Prostate gland (tissue), 2 donors: ENCODE results near the gene WDTC1. TPM values are rescaled to one million over a fixed set of nuclear protein-coding genes. Genes with fewer than 3 reads are reported as not detected.

Experiments used
- DNase-seq: peaks from one replicate; pipeline ENCODE4 v3.0.0-alpha.2; 2019; ENCODE audit warnings: low spot score
- H3K27ac ChIP-seq, 2 donors: fragments of 200-600 bp; sonication (generic); 2 replicates each; pipeline ENCODE4 v1.5.1; 2017 to 2019
- H3K27me3 ChIP-seq: fragments of 200-600 bp; sonication (generic); replicated peaks from 2 replicates; pipeline ENCODE4 v1.5.1; 2019; ENCODE audit not compliant: insufficient read depth
- H3K36me3 ChIP-seq, 2 donors: fragments of 200-600 bp; sonication (generic); 1 replicate in 1 of 2; 2 replicates in 1 of 2; pipeline versions ENCODE4 v1.5.1 to v1.8.1; 2017 to 2019
- H3K4me1 ChIP-seq: fragments of 200-600 bp; sonication (generic); replicated peaks from 2 replicates; pipeline ENCODE4 v1.5.1; 2019
- H3K4me3 ChIP-seq, 2 donors: fragments of 200-600 bp; sonication (generic); 2 replicates each; pipeline ENCODE4 v1.5.1; 2017 to 2019
- H3K9me3 ChIP-seq: fragments of 200-600 bp; sonication (generic); 2 replicates; pipeline ENCODE4 v1.5.1; 2017
- CTCF ChIP-seq, 4 experiments: fragments of 200-600 bp in 2 of 4; fragments of 450-650 bp in 2 of 4; sonication (generic) in 2 of 4; IDR thresholded peaks; 1 replicate in 3 of 4; 2 replicates in 1 of 4; pipeline ENCODE4 v1.5.1; 2016 to 2019; ENCODE audit warnings: antibody characterized with exemption in 4 of 4, mild to moderate bottlenecking in 2 of 4, moderate library complexity in 2 of 4
- POLR2A ChIP-seq: fragments of 450-650 bp; IDR thresholded peaks from one replicate; pipeline ENCODE4 v1.6.1; 2016; ENCODE audit warnings: antibody characterized with exemption, mild to moderate bottlenecking
- POLR2AphosphoS5 ChIP-seq: sonication (generic); formaldehyde crosslinking; IDR thresholded peaks from one replicate; pipeline ENCODE4 v1.6.1; 2017; ENCODE audit warnings: antibody characterized with exemption
- WGBS: methylation state at CpG from one replicate; pipeline ENCODE4 v1.1.5; 2018; 5-methylcytosine and 5-hydroxymethylcytosine counted together
- intact Hi-C: fragments of 100-400 bp; cut with DNase I; formaldehyde crosslinking; loops from one replicate; pipeline ENCODE4 v1.14.2; 2022
- small RNA-seq, 2 donors: library from RNA; depleted of rRNA; stranded (forward); fragments of <200 nt; gene quantifications; one replicate each; pipeline ENCODE3, GENCODE V24; 2016
- total RNA-seq, 2 donors: library from RNA; depleted of rRNA; stranded (reverse); fragments of >200 nt; gene quantifications; one replicate each; pipeline ENCODE4 v1.1.0, GENCODE V29; 2016

Gene WDTC1
- total RNA-seq, 2 donors from 2014 or later: 45.1 to 56.1 TPM

- peak; percentile 66 for DNase-seq
- intact Hi-C loops: loop anchor here (2.0 to 10.0 kb wide), 2 partner anchors 32 to 52 kb away; no protein-coding TSS in a partner anchor
- H3K4me3 ChIP-seq: peak overlapping the region in 1 of 2 donors; percentile 20
- H3K4me1 ChIP-seq: no peaks in the 10 kb centered on the region
- 63% methylated on average over 36 of the region's 37 CpGs for WGBS
- no peaks in the 10 kb centered on the region for H3K9me3 ChIP-seq
- H3K27me3 ChIP-seq: no peaks in the 10 kb centered on the region
- H3K27ac ChIP-seq: peak overlapping the region; percentile 82 to 83
- TF ChIP-seq POLR2A (peak; percentile 10), CTCF (IDR thresholded peaks at IDR 0.05) (peak in 1 of 4 experiments; percentile 32), POLR2AphosphoS5 (no peak)
- peaks cover 0 to 16% of the 10 kb centered on the region in 2 donors for H3K36me3 ChIP-seq
Observed at GRCh38 chr1:27356619-27357280, 122.3 kb downstream of the WDTC1 start.

- TF ChIP-seq CTCF (IDR thresholded peaks at IDR 0.05) (peak; percentile 97 to 99 (median 98)), POLR2AphosphoS5 (peak; percentile 77), POLR2A (no peak)
- Histone ChIP-seq H3K4me3 (peak overlapping the region in 1 of 2 donors; percentile 20), H3K27ac (peak overlapping the region; percentile 82 to 83), H3K9me3 (no peaks in the 10 kb centered on the region), H3K27me3 (no peaks in the 10 kb centered on the region), H3K4me1 (no peaks in the 10 kb centered on the region), H3K36me3 (peaks cover 0 to 20% of the 10 kb centered on the region in 2 donors)
- WGBS: 30% methylated on average over 33 of the region's 40 CpGs
- intact Hi-C loops: loop anchor here (2.0 to 10.0 kb wide), 2 partner anchors 31 to 53 kb away; no protein-coding TSS in a partner anchor
- peak; percentile 77 for DNase-seq
Observed at GRCh38 chr1:27357281-27358037, 123.0 kb downstream of the WDTC1 start.

Small RNA genes within 50 kb of the gene (small RNA-seq; reads per million reads assigned to genes)
- 0 reads per million in 2 donors for gene RF00019
- gene RNU6-48P: 0 reads per million in 2 donors
- 0 reads per million in 2 donors for gene SNRPEP7

Other genes starting within 250 kb of the WDTC1 start
- gene TRNP1, start 240.9 kb upstream of the WDTC1 start, total RNA-seq: 10 to 100 TPM; 21.1 to 30.6 TPM
- gene TENT5B, start 221.8 kb upstream of the WDTC1 start, total RNA-seq: 10 to 100 TPM; 19.1 to 19.9 TPM
- 10 to 100 TPM; 22.9 to 30.4 TPM for gene SLC9A1, start 79.5 kb upstream of the WDTC1 start, total RNA-seq
- gene TMEM222, start 87.5 kb downstream of the WDTC1 start, total RNA-seq: 10 to 100 TPM; 49.6 to 59.5 TPM
- gene SYTL1, start 107.4 kb downstream of the WDTC1 start, total RNA-seq: 100 to 1,000 TPM in 1 of 2 donors, 10 to 100 TPM in 1; 94.7 to 217 TPM
- gene MAP3K6, start 132.3 kb downstream of the WDTC1 start, total RNA-seq: 10 to 100 TPM; 38.6 to 60.7 TPM
- 10 to 100 TPM in 1 of 2 donors, under 1 TPM in 1; 0.82 to 15.6 TPM for gene FCN3, start 140.2 kb downstream of the WDTC1 start, total RNA-seq
- 1 to 10 TPM; 1.8 to 3.6 TPM for gene CD164L2, start 148.7 kb downstream of the WDTC1 start, total RNA-seq
- gene GPR3, start 158.0 kb downstream of the WDTC1 start, total RNA-seq: under 1 TPM; 0.14 to 0.57 TPM